Putamen (tissue), 1 donor: Measurements from ENCODE around the gene C1S.
"Not testable (repeated sequence)": the region's sequence is repeated elsewhere in the genome, so short reads cannot be mapped to it uniquely, and the experiment has no call there.

Experiments
- DNase-seq: peaks from one replicate; pipeline ENCODE4 v3.0.0-alpha.2; 2016; ENCODE audit warnings: low spot score

Gene C1S

DNA sequence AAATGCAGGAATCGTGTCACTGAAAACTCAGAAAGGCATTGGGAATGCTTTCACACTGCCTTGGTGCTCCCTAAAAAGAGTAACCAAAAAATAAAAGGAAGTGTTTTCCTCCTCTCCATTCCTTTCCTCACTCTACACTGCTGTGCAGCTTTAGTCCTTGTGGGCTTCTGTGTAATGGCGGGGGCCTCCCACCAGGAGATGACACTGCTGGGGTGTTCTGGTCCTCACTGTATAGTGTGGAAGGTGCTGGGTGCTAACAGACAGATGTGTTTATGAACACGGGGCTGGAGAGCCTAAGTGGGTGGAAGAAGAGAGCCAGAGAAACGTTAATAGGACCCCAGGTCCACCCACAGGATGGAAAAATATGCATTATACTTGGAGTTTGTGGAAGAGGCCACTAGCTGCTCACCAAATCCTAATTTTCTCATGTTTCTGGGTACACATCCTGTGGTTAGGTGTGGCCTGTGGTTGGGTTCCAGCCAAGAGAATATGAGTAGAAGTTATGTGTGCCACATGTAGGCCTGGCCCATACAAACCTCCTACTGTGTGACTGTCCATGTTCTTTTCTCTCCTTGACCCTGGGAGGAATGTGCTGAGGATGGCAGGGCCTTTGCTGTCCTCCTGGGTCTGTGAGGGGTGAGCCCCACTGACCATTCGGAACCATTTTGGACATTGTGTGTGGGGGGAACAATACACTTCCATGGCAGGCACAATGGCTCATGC, 14.0 kb upstream of the C1S start:
- DNase-seq = no peak

GRCh38 chr12:7047306-7047705, 13.2 kb upstream of the C1S start:
- no peak for DNase-seq

DNA sequence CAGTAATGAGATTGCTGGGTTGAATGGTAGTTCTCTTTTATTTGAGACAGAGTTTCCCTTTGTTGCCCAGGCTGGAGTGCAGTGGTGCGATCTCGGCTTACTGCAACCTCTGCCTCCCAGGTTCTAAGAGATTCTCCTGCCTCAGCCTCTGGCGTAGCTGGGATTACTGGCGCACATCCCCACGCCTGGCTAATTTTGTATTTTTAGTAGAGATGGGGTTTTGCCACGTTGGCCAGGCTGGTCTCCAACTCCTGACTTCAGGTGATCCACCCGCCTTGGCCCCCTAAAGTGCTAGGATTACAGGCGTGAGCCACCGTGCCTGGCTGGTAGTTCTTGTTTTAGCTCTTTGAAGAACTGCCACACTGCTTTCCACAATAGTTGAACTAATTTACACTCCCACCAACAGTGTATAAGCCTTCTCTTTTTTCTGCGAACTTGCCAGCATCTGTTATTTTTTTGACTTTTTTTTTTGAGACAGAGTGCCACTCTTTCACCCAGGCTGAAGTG, 11.0 kb upstream of the C1S start:
- DNase-seq = not testable (repeated sequence)

DNA sequence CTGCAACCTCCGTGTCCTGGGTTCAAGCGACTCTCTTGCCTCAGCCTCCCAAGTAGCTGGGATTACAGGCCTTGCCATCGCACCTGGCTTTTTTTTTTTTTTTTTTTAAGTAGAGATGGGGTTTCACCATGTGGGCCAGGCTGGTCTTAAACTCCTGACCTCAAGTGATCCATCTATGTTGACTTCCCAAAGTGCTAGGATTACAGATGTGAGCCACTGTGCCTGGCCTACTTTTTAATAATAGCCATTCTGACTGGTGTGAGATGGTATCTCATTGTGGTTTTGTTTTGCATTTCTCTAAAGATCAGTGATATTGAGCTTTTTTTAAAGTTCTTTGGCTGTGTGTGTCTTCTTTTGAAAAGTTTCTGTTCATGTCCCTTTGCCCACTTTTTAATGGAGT, 10.5 kb upstream of the C1S start:
- DNase-seq = not testable (repeated sequence)

DNA sequence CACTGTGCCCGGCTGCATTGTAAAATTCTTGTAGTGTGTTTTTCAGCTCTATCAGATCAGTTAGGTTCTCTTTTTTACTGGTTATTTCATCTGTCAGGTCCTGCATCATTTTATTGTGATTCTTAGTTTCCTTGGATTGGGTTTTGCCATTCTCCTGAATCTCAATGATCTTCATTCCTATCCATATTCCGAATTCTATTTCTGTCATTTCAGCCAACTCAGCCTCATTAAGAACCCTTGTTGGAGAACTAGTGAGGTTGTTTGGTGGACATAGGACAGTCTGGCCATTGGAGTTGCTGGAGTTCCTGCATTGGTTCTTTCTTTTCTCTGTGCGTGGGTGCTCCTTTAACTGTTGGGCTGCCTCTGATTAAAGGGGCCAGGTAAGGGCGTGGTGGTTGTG, 5.6 kb upstream of the C1S start:
- no peak for DNase-seq

DNA sequence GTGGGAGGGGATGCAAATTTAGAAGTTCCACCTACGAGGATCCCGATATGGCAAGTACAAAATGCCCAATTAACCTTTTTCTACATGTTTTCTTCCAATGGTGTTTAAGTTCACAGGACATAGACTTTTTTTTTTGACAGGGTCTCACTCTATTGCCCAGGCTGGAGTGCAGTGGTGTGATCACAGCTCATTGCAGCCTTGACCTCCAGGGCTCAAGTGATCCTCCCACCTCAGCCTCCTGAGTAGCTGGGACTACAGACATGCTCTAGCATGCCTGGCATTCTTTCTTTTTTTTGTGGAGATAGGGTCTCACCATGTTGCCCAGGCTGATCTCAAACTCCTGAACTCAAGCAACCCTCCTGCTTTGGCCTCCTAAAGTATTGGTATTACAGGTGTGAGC, 4.8 kb upstream of the C1S start:
- not testable (repeated sequence) for DNase-seq

- DNase-seq = no peak
Observed at GRCh38 chr12:7058163-7058845, 2.2 kb upstream of the C1S start.

DNA sequence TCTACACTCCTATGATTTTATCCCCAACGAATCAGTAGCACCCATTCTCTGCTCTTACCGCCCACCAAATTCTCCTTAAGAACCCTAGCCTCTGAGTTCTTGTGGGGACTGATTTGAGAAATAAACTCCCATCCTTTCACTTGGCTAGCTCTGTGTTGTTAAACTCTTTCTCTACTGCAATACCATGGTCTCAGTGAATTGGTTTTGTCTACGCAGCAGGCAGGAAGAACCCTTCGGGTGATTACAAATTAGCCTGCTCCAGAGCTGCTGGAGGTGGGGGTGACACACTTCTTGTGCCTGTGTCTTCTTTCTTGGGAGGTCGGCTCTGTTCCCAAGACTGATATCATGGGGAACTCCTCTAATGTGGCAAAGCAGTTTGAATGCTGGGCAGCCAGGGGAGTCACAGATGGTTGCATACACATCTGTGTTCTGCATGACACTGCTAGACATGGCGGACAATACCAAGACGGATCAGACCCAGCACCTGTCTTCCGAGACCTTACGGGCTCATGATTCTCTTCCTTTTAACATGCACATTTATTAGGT, 1.6 kb upstream of the C1S start:
- no peak for DNase-seq

DNA sequence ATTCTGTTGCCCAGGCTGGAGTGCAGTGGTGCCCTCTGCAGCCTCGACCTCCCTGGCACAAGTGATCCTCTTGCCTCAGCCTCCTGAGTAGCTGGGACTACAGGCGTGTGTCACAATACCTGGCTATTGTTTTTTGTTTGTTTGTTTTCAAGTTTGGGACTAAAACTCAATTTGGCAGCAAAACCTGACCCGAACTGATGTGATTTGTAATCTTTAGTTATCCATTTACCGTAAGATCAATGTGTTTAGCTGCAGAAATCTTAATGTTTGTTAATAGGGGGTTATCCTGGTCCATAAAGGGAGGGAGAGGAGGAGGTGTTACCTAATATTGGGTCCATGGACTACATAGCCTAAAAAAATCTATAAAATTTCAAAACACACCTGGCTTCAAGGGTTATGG, 738 bp upstream of the C1S start:
- no peak for DNase-seq

GRCh38 chr12:7061138-7061537, 620 bp downstream of the C1S start:
- no peak for DNase-seq

DNA sequence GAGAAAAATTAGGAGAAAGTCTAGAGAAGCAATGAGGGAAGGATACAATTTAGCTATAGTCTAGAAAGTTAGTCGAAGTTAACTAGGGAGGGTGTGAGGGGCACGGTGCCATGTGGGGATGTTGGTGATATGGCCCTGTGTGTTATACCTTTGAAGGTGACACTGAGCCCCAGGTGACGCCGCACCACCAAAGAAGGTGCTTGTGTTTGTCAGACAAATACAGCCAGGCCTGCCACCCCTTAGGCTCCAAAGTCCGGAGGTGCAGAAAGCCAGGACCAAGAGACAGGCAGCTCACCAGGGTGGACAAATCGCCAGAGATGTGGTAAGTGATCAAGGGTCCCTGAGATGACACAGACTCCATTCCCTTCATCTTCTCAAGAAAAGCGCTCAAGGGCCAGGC, 1.1 kb downstream of the C1S start:
- DNase-seq = no peak

- DNase-seq = no peak
Observed at GRCh38 chr12:7064516-7064915, 4.0 kb downstream of the C1S start.

GRCh38 chr12:7065073-7065623, 4.6 kb downstream of the C1S start:
- no peak for DNase-seq

DNA sequence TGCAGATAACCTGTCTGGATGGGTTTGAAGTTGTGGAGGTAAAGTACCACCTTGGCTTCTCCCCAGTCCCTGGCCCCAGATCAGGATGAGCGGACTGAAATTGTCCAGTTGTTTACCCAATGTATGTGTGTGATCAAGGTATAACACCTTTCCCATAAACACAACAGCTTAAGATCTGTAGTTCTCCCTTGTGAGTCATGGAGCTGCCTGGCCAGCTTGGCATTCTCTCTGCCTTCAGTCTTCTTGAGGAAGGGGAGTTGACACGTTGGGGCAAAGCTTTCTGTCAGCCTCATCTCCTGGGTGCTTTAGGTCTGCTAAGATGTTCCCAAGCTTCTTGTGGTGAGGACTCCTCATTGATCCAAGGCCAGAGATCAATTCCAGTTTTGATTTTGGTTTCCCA, 6.1 kb downstream of the C1S start:
- DNase-seq = no peak

DNA sequence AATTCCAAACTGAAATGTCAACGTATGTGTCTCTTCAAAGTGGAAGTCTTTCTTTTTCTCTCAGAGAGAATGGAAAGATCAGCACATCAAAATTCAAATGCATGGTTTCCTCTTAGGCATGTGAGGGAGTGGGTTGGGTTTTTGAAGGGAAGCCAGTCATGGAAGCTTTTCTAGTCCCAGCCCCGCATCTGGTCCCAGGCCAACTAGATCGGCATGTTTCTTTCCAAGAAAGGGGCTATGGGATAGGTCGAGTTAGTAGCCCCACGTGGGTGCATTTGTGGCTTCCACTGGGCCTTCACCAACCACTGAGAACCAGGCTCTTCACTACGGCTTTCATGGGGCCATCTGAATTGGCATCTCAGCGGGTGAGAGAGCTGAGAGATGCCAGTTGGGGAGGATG, 6.6 kb downstream of the C1S start:
- DNase-seq = no peak

- DNase-seq = no peak
Observed at GRCh38 chr12:7068240-7068993, 7.9 kb downstream of the C1S start.

GRCh38 chr12:7068994-7069346, 8.5 kb downstream of the C1S start:
- DNase-seq = no peak

DNA sequence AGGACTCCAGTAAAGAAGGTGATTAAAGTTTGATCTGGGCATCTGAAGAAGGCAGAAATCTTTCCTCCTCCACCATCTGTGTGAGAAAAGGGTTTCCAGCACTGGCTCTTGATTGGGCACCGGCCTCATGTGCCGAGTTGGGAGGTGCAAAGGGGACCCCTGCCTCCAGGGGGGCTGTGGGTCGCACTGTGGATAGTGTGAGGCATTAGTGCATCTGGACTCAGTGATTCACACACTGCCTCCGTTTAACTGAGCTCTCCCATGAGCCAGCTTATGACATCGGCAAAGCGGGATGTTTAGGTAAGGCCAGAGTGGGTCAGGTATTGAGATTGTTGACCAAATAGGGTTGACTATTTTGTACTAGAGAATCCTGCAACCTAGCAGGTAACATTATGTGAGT, 8.9 kb downstream of the C1S start:
- DNase-seq = no peak

- DNase-seq = no peak
Observed at GRCh38 chr12:7072035-7072434, 11.5 kb downstream of the C1S start.

- no peak for DNase-seq
Observed at GRCh38 chr12:7072554-7072953, 12.0 kb downstream of the C1S start.

- DNase-seq = no peak
Observed at GRCh38 chr12:7073946-7074345, 13.4 kb downstream of the C1S start.

DNA sequence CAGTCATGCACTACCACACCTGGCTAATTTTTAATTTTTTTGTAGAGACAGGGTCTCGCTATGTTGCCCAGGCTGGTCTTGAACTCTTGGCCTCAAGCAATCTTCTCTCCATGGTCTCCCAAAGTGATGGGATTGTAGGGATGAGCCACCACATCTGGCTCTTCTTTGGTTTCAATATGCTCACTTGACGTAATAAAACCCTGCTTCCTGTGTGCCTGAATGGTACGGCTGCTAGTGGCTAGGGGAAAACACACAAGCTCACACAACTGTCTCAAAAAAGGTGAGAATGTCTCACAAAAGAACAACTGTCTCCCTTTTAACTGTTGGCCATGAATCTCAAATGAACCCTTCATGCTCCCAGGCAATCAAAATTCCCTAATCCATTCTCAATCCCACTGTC, 15.0 kb downstream of the C1S start:
- no peak for DNase-seq

- DNase-seq = no peak
Observed at GRCh38 chr12:7075939-7076338, 15.4 kb downstream of the C1S start.
